Natural killer cell treated with Interleukin-12 subunit alpha and Interleukin-12 subunit beta and Interleukin-15 and Interleukin-18, amount 100 ng/mL, for 72 hours (primary cell): Measurements from ENCODE around the gene SLC25A1. TPM values are rescaled to one million over a fixed set of nuclear protein-coding genes. Genes with fewer than 3 reads are reported as not detected.

Experiments used
- ATAC-seq, 2 donors: fragments of 150-1000 bp; cut with Tn5 transposase in 1 of 2; sonication (Bioruptor Pico), chemical (Tn5 transposase) in 1 of 2; 2 replicates each; pipeline ENCODE4 v1.10.0; 2021
- DNase-seq: peaks from one replicate; pipeline ENCODE4 v3.0.0; 2022; ENCODE audit warnings: low spot score
- H3K27ac Mint-ChIP-seq, 2 donors: 1 replicate in 1 of 2; 2 replicates in 1 of 2; pipeline ENCODE4 v1.8.0; 2022; ENCODE audit warnings: mixed read lengths in 2 of 2, mild to moderate bottlenecking in 1 of 2, moderate library complexity in 1 of 2
- H3K27me3 Mint-ChIP-seq, 2 donors: 1 replicate in 1 of 2; 2 replicates in 1 of 2; pipeline ENCODE4 v1.8.0; 2022; ENCODE audit warnings: mixed read lengths in 2 of 2
- H3K36me3 Mint-ChIP-seq: one replicate; pipeline ENCODE4 v1.8.0; 2022; ENCODE audit warnings: mixed read lengths
- H3K4me1 Mint-ChIP-seq, 2 donors: 1 replicate in 1 of 2; 2 replicates in 1 of 2; pipeline ENCODE4 v1.8.0; 2022; ENCODE audit warnings: low read depth in 2 of 2, mixed read lengths in 2 of 2, mild to moderate bottlenecking in 1 of 2
- H3K4me3 Mint-ChIP-seq: one replicate; pipeline ENCODE4 v1.8.0; 2022; ENCODE audit warnings: mixed read lengths
- H3K9me3 Mint-ChIP-seq: 2 replicates; pipeline ENCODE4 v1.8.0; 2022; ENCODE audit warnings: mixed read lengths
- total RNA-seq, 2 donors: library from RNA; stranded (reverse); gene quantifications; one replicate each; pipeline ENCODE4 v1.2.3, GENCODE V29; 2022

The SLC25A1 gene
- total RNA-seq, 2 donors from 2014 or later = 44.5 to 44.7 TPM

DNA sequence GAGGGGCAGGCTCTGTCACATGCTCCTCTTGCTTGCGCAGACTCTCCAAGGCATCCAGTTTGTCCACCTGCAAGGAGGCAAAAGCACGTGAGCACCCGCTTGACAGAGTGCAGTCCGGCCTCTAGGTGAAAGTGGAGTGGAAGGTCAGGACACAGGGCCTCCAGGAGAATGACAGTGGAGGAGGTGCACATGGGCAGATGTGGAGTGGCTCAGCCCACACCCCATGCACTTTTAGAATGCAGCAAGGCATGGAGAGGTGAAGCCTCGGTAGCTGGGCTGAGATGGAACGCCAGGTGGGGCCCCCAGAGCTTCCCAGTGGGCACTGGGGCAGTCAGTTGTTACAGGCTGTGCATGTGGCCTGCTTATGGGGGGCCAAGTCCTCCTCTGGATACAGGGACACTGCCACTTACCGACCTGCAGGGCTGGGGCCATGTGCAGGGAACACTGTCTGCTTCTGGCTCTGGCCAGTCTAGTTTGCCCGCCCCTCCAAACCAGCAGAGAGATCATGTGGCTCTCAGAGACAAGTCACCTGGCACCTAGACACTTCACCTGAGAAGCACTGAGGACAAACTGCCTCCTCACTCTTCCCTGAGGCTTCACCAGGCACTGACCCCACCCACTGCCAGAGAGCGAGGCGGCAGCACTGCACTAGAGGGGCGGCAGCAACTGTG is 2.3 kb upstream of the SLC25A1 start:
- H3K27ac Mint-ChIP-seq = no peak overlapping the region
- no peaks in the 10 kb centered on the region for H3K36me3 Mint-ChIP-seq
- no peaks in the 10 kb centered on the region for H3K9me3 Mint-ChIP-seq
- DNase-seq = peak; percentile 51
- ATAC-seq = no peak
- H3K27me3 Mint-ChIP-seq = peaks cover 0 to 5% of the 10 kb centered on the region in 2 donors
- no peak overlapping the region for H3K4me3 Mint-ChIP-seq
- peaks cover 0 to 18% of the 10 kb centered on the region in 2 donors for H3K4me1 Mint-ChIP-seq

DNA sequence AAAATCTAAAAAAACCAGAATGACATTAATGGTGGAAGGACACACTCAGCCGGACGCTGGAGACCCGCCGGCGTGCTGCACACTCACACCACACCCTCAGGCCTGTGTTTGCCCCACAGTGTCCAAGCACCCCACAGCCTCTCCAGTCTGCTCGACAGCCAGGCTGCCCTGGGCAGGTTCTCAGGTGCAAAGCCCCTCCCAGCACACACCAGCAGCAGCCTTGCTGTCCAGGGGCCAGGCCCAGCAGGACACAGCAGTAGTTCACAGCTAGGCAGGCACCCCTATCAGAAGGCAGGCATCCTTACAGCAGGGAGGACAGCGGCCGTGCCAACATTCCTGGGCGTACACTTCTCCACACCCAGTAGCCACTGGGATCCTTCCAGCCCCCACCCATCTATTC is 1.7 kb upstream of the SLC25A1 start:
- Mint-ChIP-seq H3K27ac (no peak overlapping the region), H3K9me3 (no peaks in the 10 kb centered on the region), H3K4me1 (peaks cover 0 to 18% of the 10 kb centered on the region in 2 donors), H3K4me3 (no peak overlapping the region), H3K36me3 (no peaks in the 10 kb centered on the region), H3K27me3 (peaks cover 0 to 5% of the 10 kb centered on the region in 2 donors)
- DNase-seq (no peak), ATAC-seq (no peak)

DNA sequence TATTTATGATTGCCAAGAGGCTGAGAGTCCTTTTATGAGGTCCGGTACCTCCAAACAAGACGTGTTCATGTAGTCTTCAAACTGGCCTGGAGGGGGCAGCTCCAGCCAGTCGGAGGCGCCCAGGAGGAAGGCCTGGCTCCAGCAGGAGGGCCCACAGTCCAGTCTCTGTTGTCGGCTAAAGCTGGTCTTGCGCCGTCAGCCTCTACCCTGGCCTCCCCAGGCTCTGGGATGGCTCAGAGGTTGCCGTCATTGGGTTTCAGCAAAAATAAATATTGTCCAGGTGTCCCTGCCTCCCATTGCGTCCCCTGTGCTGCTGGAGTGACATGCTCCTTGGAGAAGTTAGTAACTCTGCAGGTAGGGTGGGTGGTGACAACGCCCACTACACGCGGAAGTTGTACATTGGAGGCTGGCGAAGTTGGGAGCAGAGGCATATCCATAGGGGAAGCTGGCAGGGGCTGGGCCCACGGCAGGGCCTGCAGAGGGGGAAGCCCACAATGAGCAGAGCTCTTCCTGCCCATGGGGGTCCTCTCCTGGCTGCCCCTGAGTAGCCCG is 1.0 kb upstream of the SLC25A1 start:
- peak overlapping the region; percentile 88 for H3K4me3 Mint-ChIP-seq
- peaks cover 0 to 5% of the 10 kb centered on the region in 2 donors for H3K27me3 Mint-ChIP-seq
- peak; percentile 55 to 58 for ATAC-seq
- no peaks in the 10 kb centered on the region for H3K9me3 Mint-ChIP-seq
- peak; percentile 76 for DNase-seq
- peaks cover 0 to 18% of the 10 kb centered on the region in 2 donors for H3K4me1 Mint-ChIP-seq
- H3K27ac Mint-ChIP-seq = no peak overlapping the region
- H3K36me3 Mint-ChIP-seq = no peaks in the 10 kb centered on the region

DNA sequence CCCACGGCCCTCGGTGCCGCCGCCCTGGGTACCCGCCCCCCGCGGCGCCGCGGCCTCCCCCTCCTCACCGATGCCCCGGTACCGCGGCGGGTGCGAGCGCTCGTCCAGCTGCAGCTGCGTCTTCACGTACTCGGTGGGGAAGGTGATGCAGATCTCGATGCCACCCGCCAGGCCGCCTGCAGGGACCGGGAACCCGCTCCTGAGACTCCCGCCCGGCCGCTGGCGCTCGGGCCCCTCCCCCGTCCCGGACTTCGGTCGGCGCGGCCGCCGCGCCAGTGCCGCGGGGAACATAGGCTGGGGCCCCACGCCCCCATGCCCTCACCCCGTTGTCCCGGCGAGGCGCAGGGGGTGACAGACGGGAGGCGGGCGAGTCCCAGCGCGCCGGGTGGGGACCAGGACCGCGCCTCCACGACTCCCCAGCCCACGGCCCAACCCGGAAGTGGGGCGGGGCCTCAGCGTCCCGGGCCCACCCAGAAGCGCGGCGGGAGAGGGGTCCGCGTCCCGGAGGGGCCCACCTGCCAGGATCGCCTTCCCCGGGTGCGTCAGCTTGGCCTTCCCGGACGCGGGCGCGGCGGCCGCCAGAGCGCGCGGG is 375 bp downstream of the SLC25A1 start:
- H3K9me3 Mint-ChIP-seq = no peaks in the 10 kb centered on the region
- ATAC-seq = peak; percentile 68 to 79

DNA sequence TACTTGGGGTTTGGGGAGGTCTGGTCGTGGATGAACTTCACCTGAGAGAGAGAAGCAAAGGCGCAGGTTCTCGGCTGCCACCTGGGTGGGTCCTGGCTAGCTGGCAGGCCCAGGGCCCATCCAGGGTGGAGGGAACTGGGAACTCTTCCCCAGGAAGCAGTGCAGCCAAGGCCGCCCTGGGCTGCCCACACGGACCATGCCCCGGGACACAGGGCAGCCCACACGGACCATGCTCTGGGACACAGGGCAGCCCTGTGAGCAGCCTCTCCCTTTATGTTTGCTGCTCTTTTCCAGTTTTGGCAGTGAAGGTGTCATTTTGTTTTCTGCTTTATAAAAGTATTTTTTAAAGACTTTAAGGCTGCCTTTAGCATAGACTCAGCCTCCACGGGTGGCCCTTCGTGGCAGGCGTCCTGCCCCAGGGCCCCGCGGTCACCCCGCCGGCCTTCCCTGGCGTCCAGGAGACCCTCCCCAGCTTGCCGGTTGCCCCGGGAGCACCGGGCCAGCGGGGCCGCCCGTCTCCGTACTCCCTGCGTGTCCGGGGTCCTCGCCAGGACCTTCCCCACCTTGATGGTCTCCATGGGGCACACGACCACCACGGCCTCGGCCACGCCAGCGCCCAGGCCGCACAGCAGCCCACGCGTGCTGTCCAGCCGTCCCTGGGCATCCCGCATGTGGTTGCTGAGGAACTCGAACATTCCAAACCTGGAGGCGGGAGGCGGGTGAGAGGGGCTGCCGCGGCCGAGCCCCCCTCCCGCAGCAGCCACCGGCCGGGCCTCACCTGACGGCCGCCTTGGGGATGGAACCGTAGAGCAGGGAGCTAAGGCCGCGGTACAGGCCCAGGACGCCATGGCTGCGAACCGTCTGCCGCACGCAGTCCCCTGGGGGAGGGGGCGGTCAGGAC is 1.1 kb downstream of the SLC25A1 start:
- H3K9me3 Mint-ChIP-seq = no peaks in the 10 kb centered on the region
- H3K4me3 Mint-ChIP-seq = peak overlapping the region; percentile 63
- no peak for DNase-seq
- H3K27ac Mint-ChIP-seq = no peak overlapping the region
- ATAC-seq = no peak
- no peaks in the 10 kb centered on the region for H3K36me3 Mint-ChIP-seq
- H3K4me1 Mint-ChIP-seq = peaks cover 6 to 26% of the 10 kb centered on the region in 2 donors
- H3K27me3 Mint-ChIP-seq = peaks cover 0 to 3% of the 10 kb centered on the region in 2 donors

More for the DNA sequence above, 375 bp downstream of the SLC25A1 start:
- Mint-ChIP-seq H3K27me3 (peaks cover 0 to 5% of the 10 kb centered on the region in 2 donors), H3K4me3 (peak overlapping the region; percentile 34), H3K4me1 (peaks cover 0 to 21% of the 10 kb centered on the region in 2 donors), H3K36me3 (no peaks in the 10 kb centered on the region), H3K27ac (no peak overlapping the region)
- peak; percentile 80 for DNase-seq

DNA sequence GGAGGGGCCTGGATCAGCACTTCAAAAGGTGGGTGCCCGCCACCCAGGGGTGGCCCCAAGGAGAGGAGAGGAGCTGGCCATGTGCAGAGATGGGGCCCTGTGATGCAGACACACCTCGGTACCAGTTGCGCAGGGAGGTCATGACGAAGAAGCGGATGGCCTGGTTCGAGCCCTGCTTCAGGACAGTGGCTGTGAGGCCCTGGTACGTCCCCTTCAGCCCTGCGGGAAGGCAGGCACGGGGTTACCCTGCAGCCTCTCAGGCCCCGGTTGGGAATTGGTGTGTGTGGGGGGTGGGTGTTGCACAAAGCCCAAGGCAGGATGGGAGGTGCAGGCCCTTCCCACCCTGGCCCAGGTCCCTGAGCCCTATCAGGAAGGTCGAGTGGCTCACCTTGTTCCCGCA is 1.8 kb downstream of the SLC25A1 start:
- ATAC-seq (no peak), DNase-seq (no peak)
- Mint-ChIP-seq H3K27ac (no peak overlapping the region), H3K36me3 (no peaks in the 10 kb centered on the region), H3K27me3 (peaks cover 0 to 3% of the 10 kb centered on the region in 2 donors), H3K4me1 (peaks cover 11 to 25% of the 10 kb centered on the region in 2 donors), H3K4me3 (peak overlapping the region; percentile 63), H3K9me3 (no peaks in the 10 kb centered on the region)

DNA sequence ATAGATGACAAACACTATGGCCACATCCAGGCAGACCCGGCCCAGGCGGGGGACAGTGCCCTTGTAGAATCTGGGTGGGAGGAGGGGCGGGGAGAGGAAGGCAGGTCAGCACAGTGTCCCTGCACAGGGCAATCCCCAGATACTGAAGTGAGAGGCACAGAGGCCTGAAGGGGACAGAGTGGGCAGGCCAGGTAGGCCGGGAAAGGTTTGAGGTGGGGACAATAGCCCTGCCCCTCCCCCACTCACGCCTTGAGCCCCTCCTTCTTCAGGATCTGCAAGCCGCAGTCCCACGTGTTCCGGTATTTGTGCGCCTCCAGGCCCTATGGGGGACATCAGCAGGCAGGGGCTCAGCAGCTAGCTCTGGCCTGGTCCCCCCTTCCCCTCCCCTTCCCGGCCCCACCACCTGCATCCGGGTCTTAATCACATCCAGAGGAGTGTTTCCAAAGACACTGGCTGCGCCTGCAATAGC is 2.3 kb downstream of the SLC25A1 start:
- ATAC-seq (no peak), DNase-seq (no peak)
- H3K9me3 Mint-ChIP-seq = no peaks in the 10 kb centered on the region
- H3K36me3 Mint-ChIP-seq = no peaks in the 10 kb centered on the region
- peak overlapping the region; percentile 63 for H3K4me3 Mint-ChIP-seq
- H3K27me3 Mint-ChIP-seq = peaks cover 0 to 2% of the 10 kb centered on the region in 2 donors
- no peak overlapping the region for H3K27ac Mint-ChIP-seq
- peaks cover 11 to 22% of the 10 kb centered on the region in 2 donors for H3K4me1 Mint-ChIP-seq

DNA sequence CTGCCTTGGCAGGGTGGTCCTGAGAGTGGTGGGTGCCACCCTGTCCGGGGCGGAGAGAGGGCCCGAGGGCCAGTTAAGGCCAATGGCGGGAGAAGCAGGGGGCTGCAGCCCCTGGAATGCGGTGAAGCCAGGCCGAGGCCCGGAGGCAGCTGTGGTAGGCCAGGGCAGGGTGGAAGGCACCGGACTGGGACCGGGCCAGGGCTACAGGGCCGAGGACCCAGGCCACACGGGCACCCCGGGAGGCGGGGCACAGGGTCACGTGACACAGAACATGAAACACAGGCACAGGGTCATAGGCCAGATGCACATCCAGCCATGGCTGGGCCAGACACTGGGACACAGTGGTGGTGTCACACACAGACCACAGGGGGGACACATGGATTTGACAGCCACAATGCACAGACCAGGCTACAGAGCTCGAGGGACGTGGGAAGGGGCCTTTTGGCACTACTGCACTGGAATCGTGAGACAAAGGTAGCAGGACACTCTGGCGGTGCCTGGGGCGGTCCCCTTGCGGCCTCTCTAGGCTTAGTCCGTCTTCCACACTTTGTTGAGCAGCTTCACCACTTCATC is 2.8 kb downstream of the SLC25A1 start:
- no peak for DNase-seq
- Mint-ChIP-seq H3K36me3 (no peaks in the 10 kb centered on the region), H3K4me3 (peak overlapping the region; percentile 24), H3K4me1 (peaks cover 15 to 24% of the 10 kb centered on the region in 2 donors), H3K27ac (no peak overlapping the region), H3K27me3 (no peaks in the 10 kb centered on the region), H3K9me3 (no peaks in the 10 kb centered on the region)
- ATAC-seq = no peak

DNA sequence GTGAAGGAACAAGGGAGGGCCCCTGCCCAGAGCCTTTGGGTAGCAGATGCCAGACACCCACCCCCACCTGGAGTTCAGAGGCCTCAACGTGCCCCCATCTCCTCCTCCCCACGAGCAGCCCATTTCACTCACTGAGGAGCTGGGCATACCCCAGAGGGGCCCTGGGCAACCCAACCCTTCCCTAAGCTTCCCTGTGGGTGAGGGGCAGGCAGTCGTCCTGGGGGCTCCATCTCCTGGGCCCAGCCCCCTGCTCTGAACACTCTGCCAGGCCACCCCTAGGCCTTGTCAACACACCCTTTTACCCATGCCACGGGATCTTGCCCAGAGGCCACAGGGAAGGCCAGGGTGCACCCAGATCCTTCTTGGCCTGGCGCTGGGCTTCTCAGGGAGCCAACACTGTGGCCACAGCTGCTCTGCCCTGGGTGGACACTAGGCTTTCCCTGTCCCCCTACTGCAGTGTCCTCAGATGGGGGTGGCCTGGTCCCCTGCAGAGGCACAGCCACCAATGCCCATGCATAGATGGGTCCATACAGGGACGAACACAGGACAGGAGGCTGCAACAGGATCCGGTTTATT is 3.4 kb downstream of the SLC25A1 start:
- H3K36me3 Mint-ChIP-seq = no peaks in the 10 kb centered on the region
- no peak overlapping the region for H3K4me3 Mint-ChIP-seq
- peaks cover 4 to 5% of the 10 kb centered on the region in 2 donors for H3K27me3 Mint-ChIP-seq
- no peaks in the 10 kb centered on the region for H3K9me3 Mint-ChIP-seq
- no peak for DNase-seq
- peaks cover 19 to 29% of the 10 kb centered on the region in 2 donors for H3K4me1 Mint-ChIP-seq
- no peak overlapping the region for H3K27ac Mint-ChIP-seq
- ATAC-seq = no peak

DNA sequence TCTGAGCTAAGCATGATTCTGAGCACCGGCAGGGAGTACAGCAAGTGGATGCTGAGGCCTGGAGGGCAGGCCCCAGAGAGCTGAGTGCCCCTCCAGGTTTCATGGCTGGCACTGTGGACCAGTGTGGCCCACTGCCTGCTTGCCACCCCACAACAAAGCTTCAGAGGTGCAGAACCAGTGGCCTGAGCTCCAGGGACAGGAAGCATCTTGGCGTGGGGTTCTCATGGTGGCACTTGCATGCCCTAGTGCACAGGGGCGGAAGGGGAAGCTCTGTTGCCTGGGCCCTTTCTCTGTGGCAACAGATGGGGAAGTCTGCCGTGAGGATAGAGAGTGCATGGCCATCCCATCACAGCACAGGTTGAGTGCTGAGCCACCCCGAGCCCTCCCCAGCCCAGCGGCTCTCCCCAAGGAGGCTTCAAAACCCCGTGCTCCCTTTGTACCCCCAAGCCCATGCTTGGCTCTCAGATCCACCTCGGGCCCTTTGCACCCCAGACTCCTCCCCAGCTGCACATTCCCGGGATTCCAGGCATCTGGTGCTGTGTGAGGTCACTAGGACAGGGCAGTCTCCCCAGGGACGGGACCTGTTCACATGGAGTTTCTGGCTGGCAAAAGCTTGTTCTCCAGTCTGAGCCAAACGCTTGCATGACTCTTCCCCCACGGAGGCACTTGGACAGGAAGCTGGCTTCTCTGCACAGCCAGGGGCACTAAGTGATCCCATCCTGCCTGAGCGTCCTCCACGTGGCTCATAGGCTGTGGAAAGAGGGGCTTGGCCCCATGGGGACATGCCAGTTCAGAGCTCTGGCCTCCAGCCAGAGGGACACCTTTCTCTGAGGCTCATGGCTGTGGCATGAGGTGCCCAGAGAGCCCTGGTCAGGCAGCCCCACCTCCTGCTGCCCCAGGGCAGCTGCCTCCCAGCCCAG is 4.2 kb downstream of the SLC25A1 start:
- Mint-ChIP-seq H3K4me1 (peaks cover 19 to 27% of the 10 kb centered on the region in 2 donors), H3K27me3 (peaks cover 6 to 11% of the 10 kb centered on the region in 2 donors), H3K27ac (no peak overlapping the region), H3K4me3 (no peak overlapping the region), H3K9me3 (no peaks in the 10 kb centered on the region), H3K36me3 (no peaks in the 10 kb centered on the region)
- DNase-seq (no peak), ATAC-seq (no peak)

DNA sequence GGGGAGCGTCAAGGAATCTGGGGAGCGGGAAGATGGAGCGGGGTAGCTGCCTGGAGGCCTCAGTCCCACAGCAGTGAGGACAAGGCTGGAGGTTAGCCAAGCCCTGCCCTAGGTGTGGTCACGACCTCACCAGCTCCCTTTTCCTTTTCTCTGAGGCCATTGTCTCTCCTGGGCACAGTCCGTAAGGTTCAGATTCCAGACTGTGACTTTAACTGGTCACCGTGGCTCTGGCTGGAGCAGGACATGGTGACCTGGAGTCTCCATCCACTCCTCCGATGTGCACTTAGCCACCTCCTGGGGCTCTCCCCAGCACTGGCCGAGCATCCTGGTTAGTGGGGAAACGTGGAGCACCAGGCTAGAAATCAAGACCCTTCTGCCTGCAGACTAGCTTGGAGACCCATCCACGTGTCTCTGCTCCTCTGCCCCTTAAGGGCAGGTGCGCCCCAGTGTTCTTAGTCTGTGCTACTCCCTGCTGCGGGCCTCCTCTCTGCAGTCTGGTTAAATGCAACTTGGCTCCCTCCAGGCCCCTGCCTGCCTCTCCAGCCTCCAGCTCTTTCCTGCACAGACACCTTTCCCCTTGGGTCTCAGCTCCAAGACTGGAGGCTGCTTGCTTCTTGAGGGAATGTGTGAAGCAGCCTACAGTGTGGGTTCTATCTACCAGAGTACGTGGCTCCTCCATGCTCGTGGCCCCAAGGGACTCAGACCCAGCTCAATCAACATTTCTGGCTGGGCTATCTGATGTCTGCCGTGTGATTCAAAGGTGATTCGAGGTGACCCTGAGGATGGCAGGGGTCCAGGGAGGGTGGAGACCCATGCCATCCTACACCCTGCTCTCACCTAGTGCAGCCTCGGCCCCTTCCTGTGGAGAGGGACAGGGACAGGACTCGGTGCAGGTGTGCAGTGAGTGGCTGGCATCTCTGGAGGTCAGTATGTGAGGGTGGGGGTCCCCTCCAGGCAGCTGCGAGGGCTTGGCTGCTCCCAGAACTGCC is 5.2 kb downstream of the SLC25A1 start:
- H3K36me3 Mint-ChIP-seq = no peaks in the 10 kb centered on the region
- peak overlapping the region; percentile 99 for H3K4me3 Mint-ChIP-seq
- DNase-seq (no peak), ATAC-seq (no peak)
- peaks cover 14 to 21% of the 10 kb centered on the region in 2 donors for H3K27me3 Mint-ChIP-seq
- H3K27ac Mint-ChIP-seq = peak overlapping the region in 1 of 2 donors; percentile 85
- H3K4me1 Mint-ChIP-seq = peaks cover 19 to 30% of the 10 kb centered on the region in 2 donors
- H3K9me3 Mint-ChIP-seq = no peaks in the 10 kb centered on the region
